Keratinocyte (primary cell): Measurements from ENCODE around the gene FRZB. TPM values are rescaled to one million over a fixed set of nuclear protein-coding genes. Genes with fewer than 3 reads are reported as not detected.

Experiments
- DNase-seq: peaks from one replicate; pipeline ENCODE4 v3.0.0-alpha.2; 2011; ENCODE audit warnings: low read depth, missing footprints, low spot score
- FAIRE-seq: peaks from 2 replicates; lab custom pipeline; 2011; peaks lifted over from hg19 to GRCh38; lab: Jason Lieb, UNC
- H2AFZ ChIP-seq: 2 replicates; pipeline ENCODE4 v1.6.0; 2012; ENCODE audit warnings: low read length, control low read depth, inconsistent platforms; ENCODE audit not compliant: control insufficient read depth
- H3K27ac ChIP-seq: 2 replicates; pipeline ENCODE4 v1.5.1; 2011; ENCODE audit warnings: low read length; ENCODE audit not compliant: control insufficient read depth, insufficient read depth
- H3K27me3 ChIP-seq: 3 replicates; pipeline ENCODE4 v1.6.0; 2011; ENCODE audit warnings: low read length; ENCODE audit not compliant: control insufficient read depth, insufficient read depth; ENCODE audit errors: extremely low read depth
- H3K36me3 ChIP-seq, 2 experiments: 2 replicates in 1 of 2; 3 replicates in 1 of 2; pipeline ENCODE4 v1.5.1; 2011; ENCODE audit warnings: low read length in 2 of 2, mild to moderate bottlenecking in 1 of 2; ENCODE audit not compliant: control insufficient read depth in 2 of 2, insufficient read depth in 2 of 2; ENCODE audit errors: extremely low read depth in 1 of 2
- H3K4me1 ChIP-seq: 3 replicates; pipeline ENCODE4 v1.5.1; 2011; ENCODE audit warnings: low read length; ENCODE audit not compliant: control insufficient read depth, insufficient read depth; ENCODE audit errors: extremely low read depth
- H3K4me2 ChIP-seq: 3 replicates; pipeline ENCODE4 v1.6.0; 2011; ENCODE audit warnings: low read depth, low read length; ENCODE audit not compliant: control insufficient read depth, insufficient read depth; ENCODE audit errors: extremely low read depth
- H3K4me3 ChIP-seq, 3 experiments: fragments of 200-600 bp in 1 of 3; sonication (generic) in 1 of 3; 2 replicates in 2 of 3; 3 replicates in 1 of 3; pipeline ENCODE4 v1.5.1; 2011 to 2016; ENCODE audit warnings: low read length in 3 of 3, mild to moderate bottlenecking in 3 of 3, control low read depth in 2 of 3, inconsistent platforms in 1 of 3, low read depth in 1 of 3, mixed read lengths in 1 of 3, mixed run types in 1 of 3, moderate library complexity in 1 of 3; ENCODE audit not compliant: control insufficient read depth in 2 of 3, insufficient read depth in 2 of 3; ENCODE audit errors: extremely low read depth in 1 of 3
- H3K79me2 ChIP-seq: 2 replicates; pipeline ENCODE4 v1.6.0; 2012; ENCODE audit warnings: low read length; ENCODE audit not compliant: control insufficient read depth, insufficient read depth
- H3K9ac ChIP-seq: 3 replicates; pipeline ENCODE4 v1.6.0; 2011; ENCODE audit warnings: low read length; ENCODE audit not compliant: control insufficient read depth, insufficient read depth; ENCODE audit errors: extremely low read depth
- H3K9me1 ChIP-seq: 3 replicates; pipeline ENCODE4 v1.6.0; 2011; ENCODE audit warnings: low read length; ENCODE audit not compliant: control insufficient read depth, insufficient read depth; ENCODE audit errors: extremely low read depth
- H3K9me3 ChIP-seq: 2 replicates; pipeline ENCODE4 v1.5.1; 2012; ENCODE audit warnings: low read depth, low read length; ENCODE audit not compliant: control insufficient read depth
- H4K20me1 ChIP-seq: 3 replicates; pipeline ENCODE4 v1.6.0; 2011; ENCODE audit warnings: low read length; ENCODE audit not compliant: control insufficient read depth, insufficient read depth; ENCODE audit errors: extremely low read depth
- CTCF ChIP-seq, 3 experiments: IDR thresholded peaks in 1 of 3; conservative IDR thresholded peaks in 1 of 3; optimal IDR thresholded peaks in 1 of 3; 2 replicates in 2 of 3; 3 replicates in 1 of 3; pipeline versions ENCODE3 to v1.5.1; 2011; ENCODE audit warnings: low read length in 3 of 3, mild to moderate bottlenecking in 3 of 3, moderate library complexity in 2 of 3, control low read depth in 1 of 3, inconsistent platforms in 1 of 3; ENCODE audit not compliant: insufficient read depth in 2 of 3; ENCODE audit errors: extremely low read depth in 1 of 3
- EZH2 ChIP-seq: IDR thresholded peaks from one replicate; pipeline ENCODE4 v1.6.1; 2012; ENCODE audit warnings: inconsistent platforms, mild to moderate bottlenecking, low read length, moderate library complexity
- dilution Hi-C: fragments of 300-500 bp; cut with MboI; formaldehyde crosslinking; loops from one replicate; pipeline ENCODE4 v1.7.0; 2020; ENCODE audit warnings: low sequenced_read_pairs; ENCODE audit not compliant: extremely low pct_ligation_motif_present
- polyA plus RNA-seq, 5 experiments: library from polyadenylated mRNA; depleted of rRNA in 3 of 5; stranded (reverse) in 3 of 5; stranded (forward) in 1 of 5; unstranded in 1 of 5; fragments of >200 nt; gene quantifications; 1 replicate in 1 of 5; 2 replicates in 3 of 5; 3 replicates in 1 of 5; pipeline versions ENCODE4 v1.2.1 to v1.2.3, GENCODE V29; 2011 to 2012; ENCODE audit warnings: missing spikeins in 2 of 5, low read depth in 1 of 5, low replicate concordance in 1 of 5

Gene FRZB
- polyA plus RNA-seq, 1 donor (not counting 4 experiments of a cell fraction or from before 2014, with no cell fraction given): 0.05 TPM

GRCh38 chr2:182867426-182868053 is 1.1 kb upstream of the FRZB start:
- peak overlapping the region in 1 of 3 experiments; percentile 50 for H3K4me3 ChIP-seq
- no peaks in the 10 kb centered on the region for H4K20me1 ChIP-seq
- H3K27me3 ChIP-seq: peaks cover 29% of the 10 kb centered on the region
- peak overlapping the region; percentile 88 for H3K4me2 ChIP-seq
- H3K27ac ChIP-seq: no peak overlapping the region
- peak overlapping the region; percentile 39 for H2AFZ ChIP-seq
- H3K9me1 ChIP-seq: no peaks in the 10 kb centered on the region
- DNase-seq (no peak), FAIRE-seq (no peak)
- H3K36me3 ChIP-seq: no peaks in the 10 kb centered on the region
- H3K79me2 ChIP-seq: no peaks in the 10 kb centered on the region
- no peak overlapping the region for H3K9ac ChIP-seq
- no peaks in the 10 kb centered on the region for H3K9me3 ChIP-seq
- peaks cover 10% of the 10 kb centered on the region for H3K4me1 ChIP-seq
- dilution Hi-C loops: no loop called here
- TF ChIP-seq CTCF (optimal IDR thresholded peaks at IDR 0.05 in 1 of 3, IDR thresholded peaks at IDR 0.05 in 1 of 3, conservative IDR thresholded peaks at IDR 0.05 in 1 of 3; ENCODE audit: extremely low read depth in 1 of 3, insufficient read depth in 2 of 3, low read length in 3 of 3): no peak
- TF ChIP-seq EZH2: no peak

- TF ChIP-seq CTCF (optimal IDR thresholded peaks at IDR 0.05 in 1 of 3, IDR thresholded peaks at IDR 0.05 in 1 of 3, conservative IDR thresholded peaks at IDR 0.05 in 1 of 3; ENCODE audit: extremely low read depth in 1 of 3, insufficient read depth in 2 of 3, low read length in 3 of 3) (no peak), EZH2 (no peak)
- H3K4me1 ChIP-seq: peaks cover 10% of the 10 kb centered on the region
- DNase-seq (no peak), FAIRE-seq (no peak)
- H3K9me1 ChIP-seq: no peaks in the 10 kb centered on the region
- dilution Hi-C loops: no loop called here
- no peak overlapping the region for H2AFZ ChIP-seq
- H4K20me1 ChIP-seq: no peaks in the 10 kb centered on the region
- H3K27me3 ChIP-seq: peaks cover 29% of the 10 kb centered on the region
- no peak overlapping the region for H3K9ac ChIP-seq
- no peaks in the 10 kb centered on the region for H3K36me3 ChIP-seq
- no peak overlapping the region for H3K27ac ChIP-seq
- no peaks in the 10 kb centered on the region for H3K79me2 ChIP-seq
- H3K4me3 ChIP-seq: no peak overlapping the region
- H3K9me3 ChIP-seq: no peaks in the 10 kb centered on the region
- peak overlapping the region; percentile 88 for H3K4me2 ChIP-seq
These were observed 359 bp downstream of the FRZB start for GRCh38 chr2:182866095-182866460.
